OCI-LY1 (cell line): ENCODE data around the gene KLK12.

ENCODE experiments used
- H2AFZ ChIP-seq: fragments of 200-600 bp; sonication (generic), shearing (Covaris generic); 2 replicates; pipeline ENCODE4 v1.6.0; 2014; ENCODE audit warnings: antibody characterized with exemption, mild to moderate bottlenecking, low read length
- H3F3A ChIP-seq: fragments of 200-600 bp; sonication (generic), shearing (Covaris generic); 2 replicates; pipeline ENCODE4 v1.6.0; 2014; ENCODE audit warnings: mild to moderate bottlenecking, antibody characterized with exemption, low read length, moderate library complexity; ENCODE audit not compliant: insufficient read depth
- H3K27ac ChIP-seq: fragments of 200-600 bp; sonication (generic); 2 replicates; pipeline ENCODE4 v1.5.1; 2014; ENCODE audit warnings: low read length, mixed run types, mild to moderate bottlenecking, low read depth; ENCODE audit not compliant: poor library complexity, severe bottlenecking
- H3K27me3 ChIP-seq: fragments of 200-600 bp; sonication (generic); 2 replicates; pipeline ENCODE4 v1.6.0; 2014; ENCODE audit warnings: antibody characterized with exemption, mild to moderate bottlenecking, low read length, moderate library complexity; ENCODE audit not compliant: insufficient read depth
- H3K36me3 ChIP-seq: fragments of 200-600 bp; sonication (generic); 2 replicates; pipeline ENCODE4 v1.6.1; 2014; ENCODE audit warnings: mild to moderate bottlenecking, antibody characterized with exemption, low read length, moderate library complexity, mixed read lengths; ENCODE audit not compliant: insufficient read depth
- H3K4me1 ChIP-seq: fragments of 200-600 bp; sonication (generic); 2 replicates; pipeline ENCODE4 v1.5.1; 2014; ENCODE audit warnings: mild to moderate bottlenecking, low read length, moderate library complexity; ENCODE audit not compliant: insufficient read depth, severe bottlenecking
- H3K4me2 ChIP-seq: fragments of 200-600 bp; sonication (generic), shearing (Covaris generic); 2 replicates; pipeline ENCODE4 v1.6.1; 2014; ENCODE audit warnings: low read length
- H3K4me3 ChIP-seq: fragments of 200-600 bp; sonication (generic); 2 replicates; pipeline ENCODE4 v1.5.1; 2014; ENCODE audit warnings: low read length, low read depth, mild to moderate bottlenecking, mixed read lengths; ENCODE audit not compliant: poor library complexity, severe bottlenecking
- H3K79me2 ChIP-seq: fragments of 200-600 bp; shearing (Covaris generic); 2 replicates; pipeline ENCODE4 v1.6.1; 2016; ENCODE audit warnings: mixed run types, low read length, mixed read lengths; ENCODE audit not compliant: insufficient read depth
- H3K9ac ChIP-seq: fragments of 200-600 bp; sonication (generic), shearing (Covaris generic); 2 replicates; pipeline ENCODE4 v1.6.1; 2014; ENCODE audit warnings: mild to moderate bottlenecking, low read length, mixed read lengths
- H3K9me2 ChIP-seq: fragments of 200-600 bp; sonication (generic), shearing (Covaris generic); 2 replicates; pipeline ENCODE4 v1.6.1; 2014; ENCODE audit warnings: low read depth, mild to moderate bottlenecking, low read length, mixed read lengths
- H3K9me3 ChIP-seq: fragments of 200-600 bp; shearing (Covaris generic); 2 replicates; pipeline ENCODE4 v1.6.1; 2014; ENCODE audit warnings: low read length, mixed read lengths
- H4K20me1 ChIP-seq: fragments of 200-600 bp; sonication (generic), shearing (Covaris generic); 2 replicates; pipeline ENCODE4 v1.6.0; 2016; ENCODE audit warnings: mild to moderate bottlenecking, low read length; ENCODE audit not compliant: insufficient read depth
- CTCF ChIP-seq: fragments of 200-600 bp; sonication (generic), shearing (Covaris generic); IDR thresholded peaks from 2 replicates; pipeline ENCODE4 v1.5.1; 2017; ENCODE audit warnings: mild to moderate bottlenecking, antibody characterized with exemption, low read length, moderate library complexity, mixed read lengths
- EZH2 ChIP-seq: fragments of 200-600 bp; sonication (generic), shearing (Covaris generic); IDR thresholded peaks from 2 replicates; pipeline ENCODE4 v1.8.0; 2017; ENCODE audit warnings: borderline replicate concordance, mixed run types, mild to moderate bottlenecking, antibody characterized with exemption, low read length, moderate library complexity, mixed read lengths

Gene KLK12

DNA sequence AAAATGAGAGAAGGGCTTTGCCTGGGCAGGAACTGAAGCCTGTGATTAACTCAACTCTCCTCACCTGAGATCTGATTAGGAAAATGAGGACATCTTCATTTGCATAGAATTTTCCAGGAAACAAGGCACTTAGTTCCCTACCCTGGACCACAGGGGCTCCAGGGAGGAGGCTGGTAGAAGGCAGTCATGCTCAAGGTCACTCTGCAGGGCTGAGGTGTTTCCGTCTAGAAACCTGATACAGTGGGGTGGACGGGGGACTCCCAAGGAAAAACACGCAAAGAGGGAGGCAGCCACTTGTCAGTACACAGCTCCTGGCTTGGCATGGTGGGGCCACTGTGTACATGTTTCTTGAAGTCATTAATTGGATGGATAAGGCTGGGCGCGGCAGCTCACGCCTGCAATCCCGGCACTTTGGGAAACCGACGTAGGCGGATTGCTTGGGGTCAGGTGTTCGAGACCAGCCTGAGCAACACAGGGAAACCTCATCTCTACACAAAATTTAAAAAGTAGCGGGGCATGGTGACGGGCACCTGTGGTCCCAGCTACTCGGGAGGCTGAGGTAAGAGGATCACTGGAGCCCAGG is 41.9 kb upstream of the KLK12 start:
- Histone ChIP-seq H4K20me1 (no peaks in the 10 kb centered on the region), H3K36me3 (no peaks in the 10 kb centered on the region), H3F3A (no peaks in the 10 kb centered on the region), H2AFZ (no peak overlapping the region), H3K4me3 (no peak overlapping the region), H3K9me2 (no peaks in the 10 kb centered on the region), H3K9ac (no peak overlapping the region), H3K27me3 (0 out of 2 replicates have a peak, but pooled peaks cover 3% of the 10 kb centered on the region), H3K79me2 (no peaks in the 10 kb centered on the region), H3K9me3 (0 out of 2 replicates have a peak, but pooled peaks cover 4% of the 10 kb centered on the region), H3K27ac (no peak overlapping the region), H3K4me2 (no peak overlapping the region), H3K4me1 (no peaks in the 10 kb centered on the region)
- no peak for TF ChIP-seq CTCF
- no peak for TF ChIP-seq EZH2

DNA sequence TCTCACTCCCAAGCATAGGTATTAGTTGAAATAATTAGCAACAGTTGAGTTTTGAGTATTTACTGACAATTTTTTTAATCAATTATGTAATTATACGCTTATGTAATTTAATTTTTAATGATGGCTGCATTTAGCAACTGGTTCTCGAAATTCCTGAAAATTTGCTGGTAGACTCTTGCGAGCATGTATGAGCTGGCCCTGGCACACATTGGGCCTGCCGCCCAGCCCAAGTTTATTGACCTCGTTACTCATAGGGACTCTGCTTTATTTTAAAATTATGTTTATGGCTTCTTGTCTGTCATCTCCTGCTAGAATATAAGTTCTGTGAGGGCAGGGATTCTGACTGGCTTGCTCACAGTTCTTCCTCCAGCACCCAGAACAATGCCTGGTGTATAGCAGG is 41.2 kb upstream of the KLK12 start:
- H3K27ac ChIP-seq = no peak overlapping the region
- TF ChIP-seq CTCF = no peak
- TF ChIP-seq EZH2 = no peak
- H3K4me2 ChIP-seq = no peak overlapping the region
- no peaks in the 10 kb centered on the region for H3F3A ChIP-seq
- no peaks in the 10 kb centered on the region for H3K4me1 ChIP-seq
- no peaks in the 10 kb centered on the region for H3K79me2 ChIP-seq
- H2AFZ ChIP-seq = no peak overlapping the region
- H3K9me3 ChIP-seq = 0 out of 2 replicates have a peak, but pooled peaks cover 4% of the 10 kb centered on the region
- H3K9me2 ChIP-seq = no peaks in the 10 kb centered on the region
- 0 out of 2 replicates have a peak, but pooled peaks cover 3% of the 10 kb centered on the region for H3K27me3 ChIP-seq
- no peak overlapping the region for H3K9ac ChIP-seq
- no peak overlapping the region for H3K4me3 ChIP-seq
- no peaks in the 10 kb centered on the region for H4K20me1 ChIP-seq
- H3K36me3 ChIP-seq = no peaks in the 10 kb centered on the region

DNA sequence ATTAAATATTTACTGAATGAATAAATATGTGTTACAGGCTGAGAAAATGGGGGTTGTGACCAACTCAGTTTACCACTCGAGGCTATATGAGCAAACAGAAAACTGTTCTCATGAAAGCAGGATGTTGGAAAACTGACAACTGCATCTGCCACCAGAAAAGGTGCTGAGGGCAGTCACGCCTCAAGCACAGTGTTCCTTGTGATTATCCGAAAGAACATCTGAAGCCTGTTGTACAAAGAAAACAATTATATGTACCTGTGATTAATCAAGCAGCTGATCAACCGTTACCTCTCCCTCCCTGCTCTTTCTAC is 36.2 kb upstream of the KLK12 start:
- H3F3A ChIP-seq = no peaks in the 10 kb centered on the region
- H3K27ac ChIP-seq = no peak overlapping the region
- H4K20me1 ChIP-seq = no peaks in the 10 kb centered on the region
- no peak overlapping the region for H2AFZ ChIP-seq
- H3K4me1 ChIP-seq = no peaks in the 10 kb centered on the region
- no peaks in the 10 kb centered on the region for H3K9me2 ChIP-seq
- no peaks in the 10 kb centered on the region for H3K36me3 ChIP-seq
- peaks cover 3% of the 10 kb centered on the region for H3K27me3 ChIP-seq
- H3K9ac ChIP-seq = no peak overlapping the region
- H3K9me3 ChIP-seq = 0 out of 2 replicates have a peak, but pooled peaks cover 4% of the 10 kb centered on the region
- no peak overlapping the region for H3K4me3 ChIP-seq
- H3K79me2 ChIP-seq = no peaks in the 10 kb centered on the region
- no peak for TF ChIP-seq CTCF
- TF ChIP-seq EZH2 = no peak
- H3K4me2 ChIP-seq = no peak overlapping the region
